ENCODE measurements around the gene IFITM5.

The IFITM5 gene

GRCh38 chr11:297586-298405 lies 1.5 kb downstream of the IFITM5 start:
- FAIRE-seq: no peak
- no peak for DNase-seq (ENCODE audit: insufficient read length, low spot score)

- FAIRE-seq: no peak
Measured at GRCh38 chr11:297051-297585, 2.2 kb downstream of the IFITM5 start.

GRCh38 chr11:296171-297050 lies 2.9 kb downstream of the IFITM5 start:
- no peak for DNase-seq (ENCODE audit: insufficient read length, low spot score)
- FAIRE-seq: no peak

More at GRCh38 chr11:297051-297585, 2.2 kb downstream of the IFITM5 start:
- no peak for DNase-seq (ENCODE audit: insufficient read length, low spot score)

GRCh38 chr11:295351-296170 lies 3.8 kb downstream of the IFITM5 start:
- no peak for FAIRE-seq
- no peak for DNase-seq (ENCODE audit: insufficient read length, low spot score)

- DNase-seq (ENCODE audit: insufficient read length, low spot score): no peak
- no peak for FAIRE-seq
Measured at GRCh38 chr11:294780-295179, 4.5 kb downstream of the IFITM5 start.

GRCh38 chr11:293852-294661 lies 5.3 kb downstream of the IFITM5 start:
- FAIRE-seq (no peak), DNase-seq (ENCODE audit: insufficient read length, low spot score) (no peak)

- no peak for DNase-seq (ENCODE audit: insufficient read length, low spot score)
Measured at GRCh38 chr11:293271-293851, 6.0 kb downstream of the IFITM5 start.

GRCh38 chr11:292211-293121 lies 6.9 kb downstream of the IFITM5 start:
- DNase-seq (ENCODE audit: insufficient read length, low spot score): no peak
- FAIRE-seq: no peak

More at GRCh38 chr11:293271-293851, 6.0 kb downstream of the IFITM5 start:
- FAIRE-seq: no peak

GRCh38 chr11:291281-292210 lies 7.8 kb downstream of the IFITM5 start:
- DNase-seq (ENCODE audit: insufficient read length, low spot score): no peak
- no peak for FAIRE-seq

GRCh38 chr11:290621-291231 lies 8.6 kb downstream of the IFITM5 start:
- DNase-seq (ENCODE audit: insufficient read length, low spot score): no peak
- FAIRE-seq: no peak

- DNase-seq (ENCODE audit: insufficient read length, low spot score) (no peak), FAIRE-seq (no peak)
Measured at GRCh38 chr11:289712-290620, 9.4 kb downstream of the IFITM5 start.

GRCh38 chr11:289398-289711 lies 10.0 kb downstream of the IFITM5 start:
- no peak for FAIRE-seq
- DNase-seq (ENCODE audit: insufficient read length, low spot score): no peak

- FAIRE-seq: peak; percentile 54
- peak; percentile 81 for DNase-seq (ENCODE audit: insufficient read length, low spot score)
Measured at GRCh38 chr11:288478-289397, 10.6 kb downstream of the IFITM5 start, which contains the start of gene PGGHG. Gene PGGHG, plus strand, starts transcription at chr11:289126. Its CDS starts 691 bp downstream, at chr11:289817.

GRCh38 chr11:287821-288477 lies 11.4 kb downstream of the IFITM5 start:
- DNase-seq (ENCODE audit: insufficient read length, low spot score) (no peak), FAIRE-seq (no peak)
